Tibial nerve (tissue), 4 donors: ENCODE measurements around the gene TEX35. TPM values are rescaled to one million over a fixed set of nuclear protein-coding genes. Genes with fewer than 3 reads are reported as not detected.

Experiments used
- DNase-seq, 2 donors: peaks; one replicate each; pipeline ENCODE4 v3.0.0-alpha.2; 2019; ENCODE audit warnings: low spot score in 2 of 2
- H3K27ac ChIP-seq, 4 donors: fragments of 200-600 bp; sonication (generic) in 3 of 4; one replicate each; pipeline ENCODE4 v1.5.1; 2017 to 2019; ENCODE audit warnings: mild to moderate bottlenecking in 1 of 4
- H3K27me3 ChIP-seq, 2 donors: fragments of 200-600 bp; sonication (generic) in 1 of 2; one replicate each; pipeline versions ENCODE4 v1.5.1 to v1.6.0; 2017 to 2019
- H3K36me3 ChIP-seq, 3 donors: fragments of 200-600 bp; sonication (generic); one replicate each; pipeline ENCODE4 v1.5.1; 2018 to 2019
- H3K4me1 ChIP-seq, 4 donors: fragments of 200-600 bp; sonication (generic) in 3 of 4; one replicate each; pipeline ENCODE4 v1.5.1; 2017 to 2019
- H3K4me3 ChIP-seq, 4 donors: fragments of 200-600 bp; sonication (generic) in 3 of 4; one replicate each; pipeline ENCODE4 v1.5.1; 2017 to 2019; ENCODE audit warnings: mild to moderate bottlenecking in 1 of 4, moderate library complexity in 1 of 4
- H3K9me3 ChIP-seq, 4 donors: fragments of 200-600 bp; sonication (generic) in 3 of 4; one replicate each; pipeline ENCODE4 v1.5.1; 2017 to 2019
- CTCF ChIP-seq, 5 experiments: fragments of 200-600 bp in 3 of 5; fragments of 450-650 bp in 2 of 5; sonication (generic) in 3 of 5; IDR thresholded peaks; one replicate each; pipeline ENCODE4 v1.5.1; 2016 to 2019; ENCODE audit warnings: antibody characterized with exemption in 5 of 5, mild to moderate bottlenecking in 3 of 5, moderate library complexity in 2 of 5
- EP300 ChIP-seq, 2 donors: sonication (generic); formaldehyde crosslinking; IDR thresholded peaks; one replicate each; pipeline ENCODE4 v1.6.1; 2017; ENCODE audit warnings: antibody characterized with exemption in 2 of 2, mild to moderate bottlenecking in 1 of 2
- POLR2A ChIP-seq, 2 donors: fragments of 450-650 bp; IDR thresholded peaks; one replicate each; pipeline ENCODE4 v1.6.1; 2017; ENCODE audit warnings: antibody characterized with exemption in 2 of 2, mild to moderate bottlenecking in 2 of 2, moderate library complexity in 2 of 2
- WGBS, 2 donors: methylation state at CpG; one replicate each; pipeline ENCODE4 v1.1.5; 2018; 5-methylcytosine and 5-hydroxymethylcytosine counted together
- total RNA-seq, 4 donors: library from RNA; depleted of rRNA; stranded (reverse); fragments of >200 nt; gene quantifications; one replicate each; pipeline ENCODE4 v1.1.0, GENCODE V29; 2016

TEX35 gene
- total RNA-seq, 4 donors from 2014 or later, result 4.2 TPM; not detected in 3

- no peak for DNase-seq
- peaks cover 0 to under 1% of the 10 kb centered on the region in 2 donors for H3K27me3 ChIP-seq
- H3K4me1 ChIP-seq, result no peaks in the 10 kb centered on the region
- no peaks in the 10 kb centered on the region for H3K9me3 ChIP-seq
- no peak for TF ChIP-seq CTCF (IDR thresholded peaks at IDR 0.05)
- no peak for TF ChIP-seq POLR2A (IDR thresholded peaks at IDR 0.05)
- no peak for TF ChIP-seq EP300 (IDR thresholded peaks at IDR 0.05)
- H3K27ac ChIP-seq, result no peak overlapping the region
- WGBS, 2 donors, result 83 to 84% methylated on average over 11 of the region's 11 CpGs
- no peaks in the 10 kb centered on the region for H3K36me3 ChIP-seq
- no peak overlapping the region for H3K4me3 ChIP-seq
Observed at GRCh38 chr1:178492341-178492740, 20.6 kb upstream of the TEX35 start.

- H3K9me3 ChIP-seq, result no peaks in the 10 kb centered on the region
- 91 to 96% methylated on average over 16 of the region's 16 CpGs for WGBS, 2 donors
Observed at GRCh38 chr1:178493301-178493741, 19.6 kb upstream of the TEX35 start.

GRCh38 chr1:178494569-178494971 is 18.3 kb upstream of the TEX35 start:
- DNase-seq, result no peak
- 87 to 94% methylated on average over 10 to 13 of the region's 13 CpGs for WGBS, 2 donors

More at GRCh38 chr1:178493301-178493741, 19.6 kb upstream of the TEX35 start:
- no peaks in the 10 kb centered on the region for H3K36me3 ChIP-seq
- no peak overlapping the region for H3K4me3 ChIP-seq
- H3K27ac ChIP-seq, result no peak overlapping the region
- H3K27me3 ChIP-seq, result no peaks in the 10 kb centered on the region
- DNase-seq, result no peak
- TF ChIP-seq CTCF (IDR thresholded peaks at IDR 0.05) (no peak), EP300 (IDR thresholded peaks at IDR 0.05) (no peak), POLR2A (IDR thresholded peaks at IDR 0.05) (no peak)
- no peaks in the 10 kb centered on the region for H3K4me1 ChIP-seq

GRCh38 chr1:178495158-178495557 is 17.8 kb upstream of the TEX35 start:
- DNase-seq, result no peak
- H3K36me3 ChIP-seq, result no peaks in the 10 kb centered on the region
- no peaks in the 10 kb centered on the region for H3K9me3 ChIP-seq
- no peak overlapping the region for H3K27ac ChIP-seq
- H3K4me3 ChIP-seq, result no peak overlapping the region
- H3K4me1 ChIP-seq, result no peaks in the 10 kb centered on the region
- 83 to 95% methylated on average over 1 of the region's 1 CpG for WGBS, 2 donors
- no peaks in the 10 kb centered on the region for H3K27me3 ChIP-seq
- TF ChIP-seq POLR2A (IDR thresholded peaks at IDR 0.05), result no peak
- TF ChIP-seq CTCF (IDR thresholded peaks at IDR 0.05), result no peak
- no peak for TF ChIP-seq EP300 (IDR thresholded peaks at IDR 0.05)

More at GRCh38 chr1:178494569-178494971, 18.3 kb upstream of the TEX35 start:
- H3K4me1 ChIP-seq, result no peaks in the 10 kb centered on the region
- no peaks in the 10 kb centered on the region for H3K36me3 ChIP-seq
- H3K27me3 ChIP-seq, result no peaks in the 10 kb centered on the region
- H3K4me3 ChIP-seq, result no peak overlapping the region
- no peak overlapping the region for H3K27ac ChIP-seq
- no peak for TF ChIP-seq EP300 (IDR thresholded peaks at IDR 0.05)
- no peak for TF ChIP-seq POLR2A (IDR thresholded peaks at IDR 0.05)
- no peak for TF ChIP-seq CTCF (IDR thresholded peaks at IDR 0.05)
- no peaks in the 10 kb centered on the region for H3K9me3 ChIP-seq

- no peak for DNase-seq
- H3K27ac ChIP-seq, result no peak overlapping the region
- H3K27me3 ChIP-seq, result no peaks in the 10 kb centered on the region
- H3K9me3 ChIP-seq, result no peaks in the 10 kb centered on the region
- TF ChIP-seq POLR2A (IDR thresholded peaks at IDR 0.05) (no peak), EP300 (IDR thresholded peaks at IDR 0.05) (no peak), CTCF (IDR thresholded peaks at IDR 0.05) (no peak)
- H3K36me3 ChIP-seq, result no peaks in the 10 kb centered on the region
- no peaks in the 10 kb centered on the region for H3K4me1 ChIP-seq
- whole genome bisulfite sequencing, 2 donors, result 84 to 89% methylated on average over 16 of the region's 16 CpGs
- H3K4me3 ChIP-seq, result no peak overlapping the region
Observed at GRCh38 chr1:178495741-178496409, 17.0 kb upstream of the TEX35 start.
